Activated CD8-positive, alpha-beta memory T cell treated with anti-CD3 and anti-CD28 coated beads, Interleukin-2, amount 10 ng/mL, durations not matched to agents 7 days and 5 days (primary cell): Measurements from ENCODE around the gene INKA1. TPM values are rescaled to one million over a fixed set of nuclear protein-coding genes. Genes with fewer than 3 reads are reported as not detected.
A peak's percentile ranks its signal among the peaks of the same experiment; 100 is the strongest.
"Not testable (repeated sequence)": the region's sequence is repeated elsewhere in the genome, so short reads cannot be mapped to it uniquely, and the experiment has no call there.

Source experiments
- ATAC-seq: fragments of 150-1000 bp; cut with Tn5 transposase; one replicate; pipeline ENCODE4 v1.10.0; 2021; ENCODE audit warnings: moderate library complexity
- CTCF ChIA-PET: fragments of 350-600 bp; sonication (Branson Sonifier 250); formaldehyde crosslinking; loops from one replicate; lab custom pipeline; 2021; ENCODE audit warnings: antibody characterized with exemption; lab: Charles Lee
- DNase-seq: peaks from one replicate; pipeline ENCODE4 v3.0.0-alpha.2; 2020
- H3K27ac Mint-ChIP-seq: one replicate; pipeline ENCODE4 v1.8.0; 2021; ENCODE audit warnings: mild to moderate bottlenecking, mixed read lengths
- H3K27me3 Mint-ChIP-seq: one replicate; pipeline ENCODE4 v1.8.0; 2021; ENCODE audit warnings: mixed read lengths
- H3K36me3 Mint-ChIP-seq: one replicate; pipeline ENCODE4 v1.8.0; 2021; ENCODE audit warnings: mild to moderate bottlenecking, mixed read lengths
- H3K4me1 Mint-ChIP-seq: one replicate; pipeline ENCODE4 v1.8.0; 2021; ENCODE audit warnings: mixed read lengths
- H3K4me3 Mint-ChIP-seq: one replicate; pipeline ENCODE4 v1.8.0; 2021; ENCODE audit warnings: mild to moderate bottlenecking, moderate library complexity, mixed read lengths
- H3K9me3 Mint-ChIP-seq: one replicate; pipeline ENCODE4 v1.8.0; 2022; ENCODE audit warnings: low read depth, mixed read lengths
- total RNA-seq, 2 experiments: library from RNA; stranded (reverse); gene quantifications; one replicate each; pipeline ENCODE4 v1.2.3, GENCODE V29; 2021

The INKA1 gene
- total RNA-seq, result under 1 TPM; 0.73 to 0.85 TPM

DNA sequence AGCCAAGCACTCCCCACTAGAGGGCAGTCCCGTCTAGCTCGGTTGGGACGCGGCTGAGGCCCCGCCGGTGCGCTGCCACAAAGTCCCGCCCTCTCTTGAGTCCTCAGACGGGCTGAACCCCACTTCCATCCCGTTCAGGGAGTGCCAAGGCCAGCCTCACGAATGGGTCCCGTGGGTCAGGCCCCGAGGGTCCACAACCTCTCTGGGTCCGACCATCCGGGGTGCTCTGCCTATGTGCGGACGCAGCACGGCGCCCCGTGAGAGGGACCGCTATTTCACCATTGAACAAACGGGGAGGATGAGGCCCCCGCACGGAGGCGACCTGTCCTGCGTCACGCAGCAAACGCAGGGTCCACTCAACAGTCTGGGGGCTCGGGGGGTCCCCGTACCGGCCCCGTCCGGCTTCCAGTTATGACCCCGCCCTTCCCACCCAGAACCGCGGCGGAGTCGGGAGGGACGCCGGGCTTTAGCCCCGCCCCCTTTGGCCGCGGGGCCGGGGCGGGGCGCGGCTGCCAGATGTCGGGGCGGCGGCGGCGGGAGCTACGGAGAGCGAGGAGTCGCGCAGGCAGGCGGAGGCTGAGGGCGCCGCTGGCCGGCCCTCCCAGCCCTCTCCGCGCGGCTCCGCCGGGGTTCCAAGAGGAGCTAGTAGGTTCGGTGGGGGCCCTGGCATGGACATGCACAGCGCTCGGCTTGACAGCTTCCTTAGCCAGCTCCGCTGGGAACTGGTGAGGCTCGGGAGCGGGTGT is at the start of gene INKA1:
INKA1 (plus strand) TSS at position 543 of the 746 bp plus-strand sequence; CDS start at position 675, 132 bp downstream.
- ATAC-seq (peak; percentile 89), DNase-seq (peak; percentile 93)
- CTCF ChIA-PET, result interaction anchor here (0.6 to 15.8 kb wide), 33 partner anchors 9 to 444 kb away, joined by 3 to 261 read pairs (median 5); partner anchors contain the start of genes AMIGO3, IP6K1, MON1A and MST1R
- no peaks in the 10 kb centered on the region for H3K36me3 Mint-ChIP-seq
- peak within 1 kb of the TSS; percentile 76 for H3K27ac Mint-ChIP-seq
- no peaks in the 10 kb centered on the region for H3K9me3 Mint-ChIP-seq
- peaks cover 31% of the 10 kb centered on the region for H3K4me1 Mint-ChIP-seq
- H3K4me3 Mint-ChIP-seq, result peak within 1 kb of the TSS; percentile 80
- peaks cover 11% of the 10 kb centered on the region for H3K27me3 Mint-ChIP-seq

- CTCF ChIA-PET, result no interaction called here
- H3K27ac Mint-ChIP-seq, result no peak overlapping the region
Measured at GRCh38 chr3:49754536-49754935, 48.5 kb upstream of the INKA1 start.

GRCh38 chr3:49756036-49756435 is 47.0 kb upstream of the INKA1 start:
- Mint-ChIP-seq H3K4me3 (no peak overlapping the region), H3K4me1 (peaks cover 5% of the 10 kb centered on the region), H3K27ac (no peak overlapping the region), H3K36me3 (peaks cover 4% of the 10 kb centered on the region), H3K9me3 (no peaks in the 10 kb centered on the region), H3K27me3 (no peaks in the 10 kb centered on the region)
- ATAC-seq (no peak), DNase-seq (no peak)
- CTCF ChIA-PET, result no interaction called here

More at GRCh38 chr3:49754536-49754935, 48.5 kb upstream of the INKA1 start:
- no peak for ATAC-seq
- Mint-ChIP-seq H3K9me3 (no peaks in the 10 kb centered on the region), H3K27me3 (no peaks in the 10 kb centered on the region), H3K4me3 (no peak overlapping the region), H3K36me3 (peaks cover 5% of the 10 kb centered on the region), H3K4me1 (peaks cover 5% of the 10 kb centered on the region)
- DNase-seq, result no peak

- DNase-seq, result no peak
- CTCF ChIA-PET, result interaction anchor here (1.5 to 1.6 kb wide), 3 partner anchors 53 to 85 kb away, joined by 4 to 5 read pairs (median 4); no protein-coding TSS in a partner anchor
- peaks cover 4% of the 10 kb centered on the region for H3K36me3 Mint-ChIP-seq
- H3K27ac Mint-ChIP-seq, result no peak overlapping the region
- H3K9me3 Mint-ChIP-seq, result no peaks in the 10 kb centered on the region
- no peak overlapping the region for H3K4me3 Mint-ChIP-seq
- no peak for ATAC-seq
- no peaks in the 10 kb centered on the region for H3K27me3 Mint-ChIP-seq
- H3K4me1 Mint-ChIP-seq, result peaks cover 5% of the 10 kb centered on the region
Measured at GRCh38 chr3:49757197-49757596, 45.9 kb upstream of the INKA1 start.

DNA sequence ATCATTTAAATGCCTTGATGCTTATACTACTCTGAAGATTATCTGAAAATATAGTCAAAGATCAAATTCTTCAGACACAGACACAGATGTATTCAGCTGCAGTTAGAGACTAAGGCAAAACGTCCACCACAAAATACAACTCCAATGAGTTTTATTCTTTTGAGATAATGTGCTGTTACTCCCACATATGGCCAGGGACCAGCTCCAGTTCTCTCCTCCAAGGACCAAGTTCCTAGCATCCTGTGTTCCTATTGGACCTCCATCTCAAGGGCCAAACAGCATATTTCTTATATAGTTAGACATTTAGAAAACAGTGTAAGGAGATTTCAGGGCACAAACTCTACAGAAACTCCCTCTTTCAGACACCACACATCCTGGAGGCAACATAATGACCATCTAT is 43.8 kb upstream of the INKA1 start:
- DNase-seq (no peak), ATAC-seq (no peak)
- Mint-ChIP-seq H3K9me3 (no peaks in the 10 kb centered on the region), H3K4me1 (peaks cover under 1% of the 10 kb centered on the region), H3K27me3 (no peaks in the 10 kb centered on the region), H3K27ac (no peak overlapping the region), H3K4me3 (no peak overlapping the region), H3K36me3 (peaks cover 2% of the 10 kb centered on the region)
- CTCF ChIA-PET, result no interaction called here

- CTCF ChIA-PET, result no interaction called here
- Mint-ChIP-seq H3K27me3 (no peaks in the 10 kb centered on the region), H3K27ac (no peak overlapping the region), H3K36me3 (peaks cover 5% of the 10 kb centered on the region), H3K9me3 (no peaks in the 10 kb centered on the region), H3K4me3 (no peak overlapping the region), H3K4me1 (peaks cover 2% of the 10 kb centered on the region)
- no peak for DNase-seq
- no peak for ATAC-seq
Measured at GRCh38 chr3:49761661-49762060, 41.4 kb upstream of the INKA1 start.

GRCh38 chr3:49763981-49764380 is 39.1 kb upstream of the INKA1 start:
- ATAC-seq (no peak), DNase-seq (no peak)
- Mint-ChIP-seq H3K4me1 (peaks cover 2% of the 10 kb centered on the region), H3K27me3 (no peaks in the 10 kb centered on the region), H3K9me3 (no peaks in the 10 kb centered on the region), H3K36me3 (peaks cover 8% of the 10 kb centered on the region), H3K4me3 (no peak overlapping the region), H3K27ac (no peak overlapping the region)
- CTCF ChIA-PET, result no interaction called here

DNA sequence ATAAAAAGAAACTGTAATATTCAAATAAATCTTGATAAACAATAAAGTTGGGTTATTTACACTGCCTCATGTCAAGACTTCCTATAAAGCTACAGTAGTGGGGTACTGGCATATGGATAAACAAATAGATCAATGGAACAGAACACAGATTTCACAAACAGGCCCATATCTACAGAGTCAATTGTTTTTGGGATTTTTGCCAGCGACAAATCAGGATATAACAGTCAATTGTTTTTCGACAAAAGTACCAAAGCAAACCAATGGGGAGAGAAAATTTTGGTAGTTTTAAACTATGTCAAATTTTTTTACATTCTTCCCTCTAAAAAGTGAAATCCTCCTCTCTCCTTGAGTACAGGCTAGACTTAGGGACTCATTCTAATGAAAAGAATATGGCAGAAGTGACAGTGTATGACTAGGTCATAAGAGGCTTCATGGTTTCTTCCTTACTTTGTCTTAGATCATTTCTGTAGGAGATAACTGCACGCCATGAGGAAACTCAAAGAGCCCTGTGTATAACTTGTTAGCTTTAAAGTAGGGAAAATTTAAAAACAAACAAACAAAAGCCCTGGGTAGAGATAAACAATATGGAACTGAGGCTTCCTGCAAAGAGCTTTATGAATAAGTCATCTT is 33.7 kb upstream of the INKA1 start:
- Mint-ChIP-seq H3K36me3 (peaks cover 14% of the 10 kb centered on the region), H3K9me3 (no peaks in the 10 kb centered on the region), H3K27me3 (no peaks in the 10 kb centered on the region), H3K27ac (no peak overlapping the region), H3K4me1 (peaks cover 10% of the 10 kb centered on the region), H3K4me3 (no peak overlapping the region)
- ATAC-seq (no peak), DNase-seq (no peak)
- CTCF ChIA-PET, result interaction anchor here (1.5 to 1.6 kb wide), 2 partner anchors 33 to 51 kb away, joined by 4 to 5 read pairs; no protein-coding TSS in a partner anchor

- ATAC-seq, result no peak
- Mint-ChIP-seq H3K36me3 (peaks cover 14% of the 10 kb centered on the region), H3K9me3 (no peaks in the 10 kb centered on the region), H3K4me1 (peaks cover 10% of the 10 kb centered on the region), H3K27ac (no peak overlapping the region), H3K27me3 (no peaks in the 10 kb centered on the region), H3K4me3 (no peak overlapping the region)
- no peak for DNase-seq
- CTCF ChIA-PET, result interaction anchor here (1.5 to 1.6 kb wide), 2 partner anchors 32 to 51 kb away, joined by 4 to 5 read pairs; no protein-coding TSS in a partner anchor
Measured at GRCh38 chr3:49769926-49770325, 33.1 kb upstream of the INKA1 start.

- no peak for ATAC-seq
- no peak for DNase-seq
- H3K9me3 Mint-ChIP-seq, result no peaks in the 10 kb centered on the region
- H3K27ac Mint-ChIP-seq, result no peak overlapping the region
- H3K27me3 Mint-ChIP-seq, result no peaks in the 10 kb centered on the region
- peaks cover 8% of the 10 kb centered on the region for H3K4me1 Mint-ChIP-seq
- no peak overlapping the region for H3K4me3 Mint-ChIP-seq
- peaks cover 15% of the 10 kb centered on the region for H3K36me3 Mint-ChIP-seq
- CTCF ChIA-PET, result interaction anchor here (1.0 to 1.7 kb wide), 4 partner anchors 13 to 34 kb away, joined by 3 to 6 read pairs (median 4); partner anchors contain the start of gene INKA1
Measured at GRCh38 chr3:49771340-49771938, 31.6 kb upstream of the INKA1 start.

DNA sequence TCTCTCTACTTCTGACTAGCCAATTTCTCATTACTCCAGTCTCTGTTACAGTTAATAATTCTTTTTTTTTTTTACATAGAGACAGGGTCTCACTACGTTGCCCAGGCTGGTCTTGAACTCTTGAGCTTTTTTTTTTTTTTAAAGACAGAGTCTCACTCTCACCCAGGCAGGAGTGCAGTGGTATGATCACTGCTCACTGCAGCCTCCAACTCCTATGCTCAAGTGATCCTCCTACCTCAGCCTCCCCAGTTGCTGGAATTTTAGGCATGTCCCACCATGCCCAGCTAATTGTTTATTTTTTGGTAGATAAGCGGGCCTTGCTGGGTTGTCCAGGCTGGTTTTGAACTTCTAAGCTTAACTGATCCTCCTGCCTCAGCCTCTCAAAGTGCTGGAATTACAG is 30.4 kb upstream of the INKA1 start:
- Mint-ChIP-seq H3K9me3 (no peaks in the 10 kb centered on the region), H3K36me3 (peaks cover 20% of the 10 kb centered on the region), H3K4me1 (peaks cover 8% of the 10 kb centered on the region), H3K27ac (no peak overlapping the region), H3K27me3 (no peaks in the 10 kb centered on the region), H3K4me3 (no peak overlapping the region)
- DNase-seq (no peak), ATAC-seq (no peak)
- CTCF ChIA-PET, result interaction anchor here (0.7 to 1.8 kb wide), 3 partner anchors 28 to 66 kb away, joined by 3 to 6 read pairs (median 6); partner anchors contain the start of gene INKA1

GRCh38 chr3:49775538-49775937 is 27.5 kb upstream of the INKA1 start:
- no peaks in the 10 kb centered on the region for H3K9me3 Mint-ChIP-seq
- CTCF ChIA-PET, result interaction anchor here (0.6 to 1.0 kb wide), 2 partner anchors 8 to 42 kb away, joined by 3 read pairs; no protein-coding TSS in a partner anchor
- no peak overlapping the region for H3K27ac Mint-ChIP-seq
- no peak for ATAC-seq
- peaks cover 17% of the 10 kb centered on the region for H3K4me1 Mint-ChIP-seq
- H3K27me3 Mint-ChIP-seq, result no peaks in the 10 kb centered on the region
- peaks cover 19% of the 10 kb centered on the region for H3K36me3 Mint-ChIP-seq
- H3K4me3 Mint-ChIP-seq, result no peak overlapping the region
- no peak for DNase-seq

DNA sequence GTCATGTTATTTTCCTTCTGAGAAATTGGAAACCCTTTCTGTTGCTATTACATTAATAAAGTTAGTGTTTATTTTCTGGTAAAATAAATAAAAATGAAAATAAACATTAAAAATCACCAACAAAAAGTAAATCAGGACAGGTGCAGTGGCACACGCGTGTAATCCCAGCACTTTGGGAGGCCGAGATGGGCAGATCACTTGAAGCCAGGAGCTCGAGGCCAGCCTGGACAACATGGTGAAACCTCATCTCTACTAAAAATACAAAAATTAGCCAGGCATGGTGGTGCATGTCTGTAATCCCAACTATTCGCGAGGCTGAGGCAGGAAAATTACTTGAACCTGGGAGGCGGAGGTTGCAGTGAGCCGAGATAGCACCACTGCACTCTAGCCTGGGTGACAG is 27.0 kb upstream of the INKA1 start:
- peaks cover 21% of the 10 kb centered on the region for H3K36me3 Mint-ChIP-seq
- CTCF ChIA-PET, result not testable (repeated sequence)

More for the DNA sequence above, 27.0 kb upstream of the INKA1 start:
- not testable (repeated sequence) for H3K4me3 Mint-ChIP-seq, H3K27me3 Mint-ChIP-seq, H3K27ac Mint-ChIP-seq, ATAC-seq, DNase-seq, H3K9me3 Mint-ChIP-seq
- peaks cover 23% of the 10 kb centered on the region for H3K4me1 Mint-ChIP-seq
